Neural crest cell (in vitro differentiated cells): ENCODE results near the gene PEAK1. TPM values are rescaled to one million over a fixed set of nuclear protein-coding genes. Genes with fewer than 3 reads are reported as not detected.

ENCODE experiments used
- DNase-seq: peaks from one replicate; pipeline ENCODE4 v3.0.0; 2021; ENCODE audit warnings: low read depth, mixed read lengths, low spot score
- H3K27ac Mint-ChIP-seq: one replicate; pipeline ENCODE4 v1.8.0; 2021; ENCODE audit warnings: mild to moderate bottlenecking, mixed read lengths; ENCODE audit not compliant: unreplicated experiment
- H3K27me3 Mint-ChIP-seq: 2 replicates; pipeline ENCODE4 v1.8.0; 2021; ENCODE audit warnings: low read depth, mild to moderate bottlenecking, mixed read lengths
- H3K36me3 Mint-ChIP-seq: 2 replicates; pipeline ENCODE4 v1.8.0; 2021; ENCODE audit warnings: low read depth, mild to moderate bottlenecking, mixed read lengths
- H3K4me1 Mint-ChIP-seq: 2 replicates; pipeline ENCODE4 v1.8.0; 2021; ENCODE audit warnings: mixed read lengths
- H3K4me3 Mint-ChIP-seq: one replicate; pipeline ENCODE4 v1.8.0; 2021; ENCODE audit warnings: mild to moderate bottlenecking, mixed read lengths
- H3K9me3 Mint-ChIP-seq: 2 replicates; pipeline ENCODE4 v1.8.0; 2021; ENCODE audit warnings: mixed read lengths
- CTCF ChIP-seq: fragments of 200-600 bp; sonication (generic); conservative IDR thresholded peaks from 2 replicates; pipeline ENCODE4 v1.5.0; 2021; ENCODE audit warnings: antibody characterized with exemption, mild to moderate bottlenecking
- total RNA-seq: library from RNA; stranded (reverse); gene quantifications from 2 replicates; pipeline ENCODE4 v1.2.1, GENCODE V29; 2021

The PEAK1 gene
- total RNA-seq, 1 donor from 2014 or later, result 26.0 TPM

- H3K27me3 Mint-ChIP-seq, result no peaks in the 10 kb centered on the region
- H3K4me1 Mint-ChIP-seq, result peaks cover 17% of the 10 kb centered on the region
These were observed 39.1 kb upstream of the PEAK1 start for GRCh38 chr15:77459031-77459430.

GRCh38 chr15:77457905-77458265 is 38.0 kb upstream of the PEAK1 start:
- Mint-ChIP-seq H3K27me3 (no peaks in the 10 kb centered on the region), H3K27ac (no peak overlapping the region), H3K4me3 (no peak overlapping the region), H3K9me3 (no peaks in the 10 kb centered on the region), H3K4me1 (peaks cover 17% of the 10 kb centered on the region), H3K36me3 (peaks cover 21% of the 10 kb centered on the region)
- no peak for TF ChIP-seq CTCF
- DNase-seq, result no peak

More at GRCh38 chr15:77459031-77459430, 39.1 kb upstream of the PEAK1 start:
- no peak overlapping the region for H3K27ac Mint-ChIP-seq
- no peaks in the 10 kb centered on the region for H3K9me3 Mint-ChIP-seq
- no peak for TF ChIP-seq CTCF
- no peak for DNase-seq
- no peak overlapping the region for H3K4me3 Mint-ChIP-seq
- peaks cover 21% of the 10 kb centered on the region for H3K36me3 Mint-ChIP-seq

GRCh38 chr15:77457191-77457904 is 37.4 kb upstream of the PEAK1 start:
- Mint-ChIP-seq H3K4me1 (peaks cover 17% of the 10 kb centered on the region), H3K4me3 (no peak overlapping the region), H3K27ac (no peak overlapping the region), H3K9me3 (no peaks in the 10 kb centered on the region), H3K36me3 (peaks cover 21% of the 10 kb centered on the region), H3K27me3 (no peaks in the 10 kb centered on the region)
- no peak for DNase-seq
- TF ChIP-seq CTCF, result no peak

- peaks cover 17% of the 10 kb centered on the region for H3K4me1 Mint-ChIP-seq
These were observed 36.8 kb upstream of the PEAK1 start for GRCh38 chr15:77456746-77457145.

GRCh38 chr15:77455696-77456321 is 35.9 kb upstream of the PEAK1 start:
- TF ChIP-seq CTCF, result no peak
- no peak overlapping the region for H3K4me3 Mint-ChIP-seq
- no peak overlapping the region for H3K27ac Mint-ChIP-seq
- H3K27me3 Mint-ChIP-seq, result no peaks in the 10 kb centered on the region
- peaks cover 17% of the 10 kb centered on the region for H3K4me1 Mint-ChIP-seq
- H3K9me3 Mint-ChIP-seq, result peaks cover 5% of the 10 kb centered on the region
- no peak for DNase-seq
- peaks cover 27% of the 10 kb centered on the region for H3K36me3 Mint-ChIP-seq

More at GRCh38 chr15:77456746-77457145, 36.8 kb upstream of the PEAK1 start:
- no peaks in the 10 kb centered on the region for H3K27me3 Mint-ChIP-seq
- no peak for TF ChIP-seq CTCF
- DNase-seq, result no peak
- no peaks in the 10 kb centered on the region for H3K9me3 Mint-ChIP-seq
- peaks cover 25% of the 10 kb centered on the region for H3K36me3 Mint-ChIP-seq
- H3K27ac Mint-ChIP-seq, result no peak overlapping the region
- no peak overlapping the region for H3K4me3 Mint-ChIP-seq
